Thyroid gland (tissue), 4 donors: Measurements from ENCODE around the gene KCNIP1.

Experiments
- CTCF ChIP-seq, 6 experiments: fragments of 200-600 bp in 3 of 6; fragments of 450-650 bp in 3 of 6; sonication (generic) in 3 of 6; IDR thresholded peaks; one replicate each; pipeline ENCODE4 v1.5.1; 2016 to 2019; ENCODE audit warnings: antibody characterized with exemption in 6 of 6, mild to moderate bottlenecking in 2 of 6, inconsistent platforms in 1 of 6, moderate library complexity in 1 of 6
- POLR2A ChIP-seq, 2 donors: fragments of 450-650 bp; IDR thresholded peaks; one replicate each; pipeline ENCODE4 v1.6.1; 2017; ENCODE audit warnings: antibody characterized with exemption in 2 of 2, mild to moderate bottlenecking in 2 of 2, moderate library complexity in 1 of 2

GRCh38 chr5:170638051-170638450, 134.2 kb downstream of the KCNIP1 start:
- no peak for TF ChIP-seq CTCF (IDR thresholded peaks at IDR 0.05)
- no peak for TF ChIP-seq POLR2A (IDR thresholded peaks at IDR 0.05)
